Measurements from ENCODE around the gene CDH23.

DNA sequence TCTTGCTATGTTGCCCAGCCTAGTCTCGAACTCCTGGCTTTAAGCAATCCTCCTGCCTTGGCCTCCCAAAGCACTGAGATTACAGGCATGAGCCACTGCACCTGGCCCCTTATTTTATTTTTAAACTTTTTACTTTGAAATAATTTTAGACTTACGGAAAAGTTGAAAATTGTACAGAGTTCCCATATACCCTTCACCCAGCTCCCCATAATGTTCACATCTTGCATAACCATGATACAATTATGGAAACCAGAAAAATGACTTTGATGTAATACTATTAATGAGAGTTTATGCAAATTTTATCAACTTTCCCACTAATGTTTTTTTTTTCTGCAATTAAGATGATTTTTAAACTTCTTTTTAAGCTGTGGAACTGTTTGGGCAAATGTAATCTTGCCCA is 58.3 kb downstream of the CDH23 start:
- TF ChIP-seq ZNF274 (IDR thresholded peaks at IDR 0.05; ENCODE audit: low read depth, low read length) (no peak), YY1 (IDR thresholded peaks at IDR 0.05; ENCODE audit: insufficient read depth, insufficient read length) (no peak)

Measured in NT2/D1 (cell line).